Measurements from ENCODE around the gene CRX.

GRCh38 chr19:47860602-47861297, 39.0 kb downstream of the CRX start:
- TF ChIP-seq POLR2A (IDR thresholded peaks at IDR 0.05) (no peak), EP300 (IDR thresholded peaks at IDR 0.05) (no peak), CTCF (IDR thresholded peaks at IDR 0.05) (no peak)

Data from ovary (tissue), 3 donors.